HepG2 (cell line): ENCODE data around the gene ADGRL3. TPM values are rescaled to one million over a fixed set of nuclear protein-coding genes. Genes with fewer than 3 reads are reported as not detected.
"Not testable (repeated sequence)": the region's sequence is repeated elsewhere in the genome, so short reads cannot be mapped to it uniquely, and the experiment has no call there.

Source experiments
- ATAC-seq: fragments of 200-7000 bp; cut with Tn5 transposase; 3 replicates; pipeline ENCODE4 v1.9.1; 2020; ENCODE audit warnings: mild to moderate bottlenecking, moderate library complexity
- BruUV-seq: library from RNA; stranded (reverse); fragments of 400-500 nt; replicated peaks from 2 replicates; lab custom pipeline; 2021; lab: Mats Ljungman, UMichigan
- CTCF ChIA-PET: fragments of 300-600 bp; formaldehyde crosslinking; extraction: SDS; loops from one replicate; lab custom pipeline; 2021; ENCODE audit warnings: low total read pairs, inconsistent platforms, low intra/inter-chr PET ratio; lab: Yijun Ruan, JAX
- POLR2A ChIA-PET: fragments of 350-600 bp; sonication (Branson Sonifier 250); formaldehyde crosslinking; loops from one replicate; lab custom pipeline; 2020; ENCODE audit warnings: antibody characterized with exemption, inconsistent platforms; lab: Yijun Ruan, JAX
- DNase-seq: peaks from one replicate; pipeline ENCODE4 v3.0.0-alpha.2; 2015; ENCODE audit warnings: low spot score
- FAIRE-seq: peaks from 3 replicates; lab custom pipeline; 2011; peaks lifted over from hg19 to GRCh38; lab: Jason Lieb, UNC
- H2AFZ ChIP-seq: one replicate; pipeline ENCODE4 v1.6.1; 2011; ENCODE audit warnings: low read length, inconsistent platforms
- H3K27ac ChIP-seq: fragments of 300-600 bp; 3 replicates; pipeline ENCODE4 v1.8.0; 2011; ENCODE audit warnings: mixed run types, mild to moderate bottlenecking, mixed read lengths, low read length, inconsistent platforms; ENCODE audit not compliant: insufficient read depth; ENCODE audit errors: extremely low read length
- H3K27me3 ChIP-seq, 2 experiments: fragments of 200-600 bp in 1 of 2; 2 replicates in 1 of 2; 3 replicates in 1 of 2; pipeline versions ENCODE4 v1.6.0 to v1.8.0; 2011; ENCODE audit warnings: low read length in 2 of 2, mild to moderate bottlenecking in 2 of 2, moderate library complexity in 2 of 2, inconsistent platforms in 1 of 2; ENCODE audit not compliant: insufficient read depth in 2 of 2, control insufficient read depth in 1 of 2
- H3K36me3 ChIP-seq, 2 experiments: fragments of 200-600 bp in 1 of 2; replicated peaks in 1 of 2; 2 replicates in 1 of 2; 3 replicates in 1 of 2; pipeline versions ENCODE4 v1.5.1 to v1.8.0; 2011; ENCODE audit warnings: low read length in 2 of 2, inconsistent platforms in 1 of 2; ENCODE audit not compliant: insufficient read depth in 2 of 2, control insufficient read depth in 1 of 2
- H3K4me1 ChIP-seq: 2 replicates; pipeline ENCODE4 v1.5.1; 2012; ENCODE audit warnings: low read length, inconsistent platforms; ENCODE audit not compliant: insufficient read depth
- H3K4me2 ChIP-seq: 2 replicates; pipeline ENCODE4 v1.6.0; 2011; ENCODE audit warnings: low read depth, low read length, inconsistent platforms
- H3K4me3 ChIP-seq, 3 experiments: fragments of 200-600 bp in 1 of 3; sonication (generic), shearing (Covaris generic) in 1 of 3; replicated peaks in 1 of 3; 2 replicates each; pipeline ENCODE4 v1.5.1; 2011 to 2016; ENCODE audit warnings: low read length in 3 of 3, inconsistent platforms in 2 of 3, low read depth in 2 of 3, mild to moderate bottlenecking in 2 of 3, control low read depth in 1 of 3, mixed read lengths in 1 of 3; ENCODE audit not compliant: insufficient read depth in 1 of 3
- H3K79me2 ChIP-seq: one replicate; pipeline ENCODE4 v1.6.1; 2011; ENCODE audit warnings: low read length, inconsistent platforms; ENCODE audit not compliant: insufficient read depth
- H3K9ac ChIP-seq: 2 replicates; pipeline ENCODE4 v1.6.0; 2011; ENCODE audit warnings: mild to moderate bottlenecking, low read depth, low read length, inconsistent platforms; ENCODE audit not compliant: insufficient read depth
- H3K9me3 ChIP-seq: 2 replicates; pipeline ENCODE4 v1.5.1; 2012; ENCODE audit warnings: mild to moderate bottlenecking, low read length
- H4K20me1 ChIP-seq: 2 replicates; pipeline ENCODE4 v1.6.0; 2011; ENCODE audit warnings: inconsistent platforms, mild to moderate bottlenecking, low read length, moderate library complexity; ENCODE audit not compliant: insufficient read depth
- ARHGAP35 ChIP-seq: sonication (generic); formaldehyde crosslinking; IDR thresholded peaks from 2 replicates; pipeline ENCODE4 v1.9.0; 2022; ENCODE audit warnings: mild to moderate bottlenecking, inconsistent platforms, moderate library complexity, missing genetic modification reagents, borderline replicate concordance
- ELF4 ChIP-seq: sonication (generic); formaldehyde crosslinking; IDR thresholded peaks from 2 replicates; pipeline ENCODE4 v1.5.0; 2020; ENCODE audit warnings: missing genetic modification reagents, mild to moderate bottlenecking, moderate library complexity, borderline replicate concordance
- GLI4 ChIP-seq: sonication (generic); formaldehyde crosslinking; IDR thresholded peaks from 2 replicates; pipeline ENCODE4 v1.5.1; 2020; ENCODE audit warnings: missing genetic modification reagents, mild to moderate bottlenecking, moderate library complexity, borderline replicate concordance
- MAFK ChIP-seq, 2 experiments: IDR thresholded peaks in 1 of 2; conservative IDR thresholded peaks in 1 of 2; 2 replicates each; pipeline ENCODE4 v1.6.1; 2011; ENCODE audit warnings: improper control_type of control experiment in 2 of 2, low read length in 2 of 2
- MTF2 ChIP-seq: sonication (generic); formaldehyde crosslinking; IDR thresholded peaks from 2 replicates; pipeline ENCODE4 v1.5.0; 2020; ENCODE audit warnings: missing genetic modification reagents, borderline replicate concordance
- ZFAT ChIP-seq: sonication (generic); formaldehyde crosslinking; conservative IDR thresholded peaks from 2 replicates; pipeline ENCODE4 v1.8.1; 2023; ENCODE audit warnings: missing genetic modification reagents, inconsistent platforms
- ZNF530 ChIP-seq: sonication (generic); formaldehyde crosslinking; IDR thresholded peaks from 2 replicates; pipeline ENCODE4 v1.5.0; 2020; ENCODE audit warnings: low read depth, mild to moderate bottlenecking, missing genetic modification reagents
- ZNF549 ChIP-seq: sonication (generic); formaldehyde crosslinking; IDR thresholded peaks from 2 replicates; pipeline ENCODE4 v1.5.0; 2020; ENCODE audit warnings: missing genetic modification reagents
- ZNF660 ChIP-seq: sonication (generic); formaldehyde crosslinking; IDR thresholded peaks from 2 replicates; pipeline ENCODE4 v1.5.1; 2020; ENCODE audit warnings: mild to moderate bottlenecking, low read depth, missing genetic modification reagents, borderline replicate concordance
- ZNF782 ChIP-seq: sonication (generic); formaldehyde crosslinking; IDR thresholded peaks from 2 replicates; pipeline ENCODE4 v1.4.0; 2020; ENCODE audit warnings: missing genetic modification reagents, mild to moderate bottlenecking, borderline replicate concordance
- WGBS: methylation state at CpG from one replicate; pipeline ENCODE4 v1.1.6; 2017; ENCODE audit warnings: low lambda C conversion rate; 5-methylcytosine and 5-hydroxymethylcytosine counted together
- in situ Hi-C: cut with HindIII; loops from 2 replicates; pipeline ENCODE4 v1.10.0; 2017; ENCODE audit warnings: low pct_unique_long_range_greater_than_20kb; ENCODE audit not compliant: extremely low pct_ligation_motif_present
- intact Hi-C: fragments of 100-400 bp; cut with micrococcal nuclease; formaldehyde crosslinking; loops from one replicate; pipeline ENCODE4 v1.10.0; 2022; ENCODE audit not compliant: unreplicated experiment
- polyA plus RNA-seq, 8 experiments: library from polyadenylated mRNA; depleted of rRNA in 3 of 8; stranded (reverse) in 7 of 8; unstranded in 1 of 8; fragments of >200 nt; fragmentation: Illumina TruSeq in 4 of 8; extraction: Trizol in 4 of 8; gene quantifications; 2 replicates each; pipeline versions ENCODE4 v1.2.1 to v1.2.3, GENCODE V29; 2011 to 2016; ENCODE audit warnings: low read depth in 4 of 8, missing spikeins in 1 of 8, mixed read lengths in 1 of 8; ENCODE audit not compliant: insufficient read depth in 1 of 8
- total RNA-seq, 5 experiments: library from RNA; depleted of rRNA; stranded (reverse); fragments of >200 nt; fragmentation: Illumina TruSeq; extraction: Trizol; gene quantifications; 2 replicates each; pipeline ENCODE4 v1.2.3, GENCODE V29; 2016; ENCODE audit warnings: low read depth in 1 of 5
- TF ChIP-seq, protein P1 (sequence below): IDR thresholded peaks from 2 replicates; pipeline ENCODE4 v1.6.1; 2016; ENCODE audit warnings: missing compliant biosample characterization, missing genetic modification reagents, borderline replicate concordance
- TF ChIP-seq, protein P2 (sequence below): IDR thresholded peaks from 2 replicates; pipeline ENCODE4 v1.6.1; 2016

Gene ADGRL3
- total and polyA plus RNA-seq, 2 of the 13 experiments (the other 11 are each of a cell fraction or from before 2014, with no cell fraction given) = 0.04 to 0.05 TPM

DNA sequence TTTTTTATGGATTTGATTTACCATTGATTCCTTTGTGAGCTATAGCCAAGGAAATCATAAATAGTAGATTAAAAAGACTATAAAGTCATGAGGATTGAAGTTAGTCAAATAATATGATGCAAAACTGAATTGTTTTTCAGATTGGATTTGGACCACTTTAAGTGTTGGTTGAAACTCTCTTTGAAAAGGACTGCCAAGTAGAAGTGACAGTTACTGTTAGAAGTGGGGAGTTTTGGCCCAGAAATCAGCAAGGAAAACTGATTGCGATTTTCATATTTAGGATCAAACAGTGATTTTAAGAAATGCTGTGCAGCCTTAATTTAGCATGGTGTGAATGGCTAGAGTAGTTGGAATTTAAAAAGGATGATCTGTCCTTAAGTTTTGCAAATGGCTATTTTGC is 4.9 kb downstream of the ADGRL3 start:
- Histone ChIP-seq H3K4me3 (no peak overlapping the region), H3K9me3 (no peaks in the 10 kb centered on the region), H3K4me1 (no peaks in the 10 kb centered on the region), H3K79me2 (no peaks in the 10 kb centered on the region), H3K4me2 (no peak overlapping the region), H4K20me1 (no peaks in the 10 kb centered on the region), H3K27me3 (peaks cover 5 to 27% of the 10 kb centered on the region in 2 experiments; a peak in 4 of 5 replicates), H2AFZ (no peak overlapping the region), H3K36me3 (no peaks in the 10 kb centered on the region), H3K9ac (no peak overlapping the region), H3K27ac (no peak overlapping the region)
- CTCF ChIA-PET = no interaction called here
- FAIRE-seq (no peak), ATAC-seq (no peak), DNase-seq (no peak)
- intact Hi-C loops (no loop called here), in situ Hi-C loops (no loop called here)
- no TSS peak for BruUV-seq
- POLR2A ChIA-PET = no interaction called here
- WGBS = 0% methylated on average over 1 of the region's 1 CpG
- TF ChIP-seq GLI4 (CRISPR knock-in tag) (no peak), ZNF549 (CRISPR knock-in tag) (no peak), ZFAT (CRISPR knock-in tag) (no peak), ELF4 (CRISPR knock-in tag) (no peak), ZNF660 (CRISPR knock-in tag) (no peak), ZNF530 (CRISPR knock-in tag) (no peak), ARHGAP35 (no peak), ZNF782 (CRISPR knock-in tag) (no peak), MTF2 (CRISPR knock-in tag) (no peak), MAFK (conservative IDR thresholded peaks at IDR 0.05 in 1 of 2, IDR thresholded peaks at IDR 0.05 in 1 of 2; ENCODE audit: low read length in 2 of 2) (no peak)
- TF ChIP-seq, protein P1, sequence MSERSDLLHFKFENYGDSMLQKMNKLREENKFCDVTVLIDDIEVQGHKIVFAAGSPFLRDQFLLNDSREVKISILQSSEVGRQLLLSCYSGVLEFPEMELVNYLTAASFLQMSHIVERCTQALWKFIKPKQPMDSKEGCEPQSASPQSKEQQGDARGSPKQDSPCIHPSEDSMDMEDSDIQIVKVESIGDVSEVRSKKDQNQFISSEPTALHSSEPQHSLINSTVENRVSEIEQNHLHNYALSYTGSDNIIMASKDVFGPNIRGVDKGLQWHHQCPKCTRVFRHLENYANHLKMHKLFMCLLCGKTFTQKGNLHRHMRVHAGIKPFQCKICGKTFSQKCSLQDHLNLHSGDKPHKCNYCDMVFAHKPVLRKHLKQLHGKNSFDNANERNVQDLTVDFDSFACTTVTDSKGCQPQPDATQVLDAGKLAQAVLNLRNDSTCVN = no peak
- TF ChIP-seq, protein P2, sequence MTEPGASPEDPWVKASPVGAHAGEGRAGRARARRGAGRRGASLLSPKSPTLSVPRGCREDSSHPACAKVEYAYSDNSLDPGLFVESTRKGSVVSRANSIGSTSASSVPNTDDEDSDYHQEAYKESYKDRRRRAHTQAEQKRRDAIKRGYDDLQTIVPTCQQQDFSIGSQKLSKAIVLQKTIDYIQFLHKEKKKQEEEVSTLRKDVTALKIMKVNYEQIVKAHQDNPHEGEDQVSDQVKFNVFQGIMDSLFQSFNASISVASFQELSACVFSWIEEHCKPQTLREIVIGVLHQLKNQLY = no peak
- TF ChIP-seq, all 625 proteins: peak for 0

DNA sequence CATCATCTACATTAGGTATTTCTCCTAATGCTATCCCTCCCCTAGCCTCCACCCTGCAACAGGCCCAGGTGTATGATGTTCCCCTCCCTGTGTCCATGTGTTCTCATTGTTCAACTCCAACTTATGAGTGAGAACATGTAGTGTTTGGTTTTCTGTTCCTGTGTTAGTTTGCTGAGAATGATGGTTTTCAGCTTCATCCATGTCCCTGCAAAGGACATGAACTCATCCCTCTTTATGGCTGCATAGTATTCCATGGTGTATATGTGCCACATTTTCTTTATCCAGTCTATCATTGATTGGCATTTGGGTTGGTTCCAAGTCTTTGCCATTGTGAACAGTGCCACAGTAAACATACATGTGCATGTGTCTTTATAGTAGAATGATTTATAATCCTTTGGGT is 7.0 kb downstream of the ADGRL3 start:
- in situ Hi-C loops, H3K27ac ChIP-seq, H4K20me1 ChIP-seq, H3K9me3 ChIP-seq, FAIRE-seq, H2AFZ ChIP-seq, H3K27me3 ChIP-seq, ATAC-seq, H3K4me1 ChIP-seq, DNase-seq, H3K4me2 ChIP-seq, H3K9ac ChIP-seq, BruUV-seq, CTCF ChIA-PET, H3K4me3 ChIP-seq, intact Hi-C loops, POLR2A ChIA-PET, H3K36me3 ChIP-seq, H3K79me2 ChIP-seq: not testable (repeated sequence)
